ENCODE results near the gene HSPA1B.
"Not testable (repeated sequence)": the region's sequence is repeated elsewhere in the genome, so short reads cannot be mapped to it uniquely, and the experiment has no call there.

The HSPA1B gene

GRCh38 chr6:31858707-31859106 lies 31.2 kb downstream of the HSPA1B start:
- no peak for DNase-seq (ENCODE audit: low read depth in 2 of 2)

DNA sequence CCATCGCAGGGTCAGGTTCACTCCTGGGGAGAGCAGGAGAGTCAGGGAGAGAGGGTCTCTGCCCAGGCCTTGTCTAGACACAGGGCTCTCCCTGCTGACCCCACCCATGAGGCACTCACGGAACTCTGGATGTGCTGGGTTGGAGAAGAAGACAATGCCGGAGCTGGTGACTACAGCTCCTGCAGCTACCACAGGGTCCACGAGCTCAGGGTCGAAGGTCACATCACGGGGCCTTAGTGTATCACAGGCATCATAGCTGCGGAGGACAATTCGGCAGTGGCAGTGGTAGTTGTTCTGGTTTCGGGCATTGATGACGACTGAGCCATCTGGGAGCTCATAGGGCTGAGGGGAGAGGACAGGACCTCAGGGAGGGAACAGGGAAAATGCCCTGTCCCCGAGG lies 32.4 kb downstream of the HSPA1B start:
- DNase-seq (ENCODE audit: low read depth in 2 of 2): no peak

DNA sequence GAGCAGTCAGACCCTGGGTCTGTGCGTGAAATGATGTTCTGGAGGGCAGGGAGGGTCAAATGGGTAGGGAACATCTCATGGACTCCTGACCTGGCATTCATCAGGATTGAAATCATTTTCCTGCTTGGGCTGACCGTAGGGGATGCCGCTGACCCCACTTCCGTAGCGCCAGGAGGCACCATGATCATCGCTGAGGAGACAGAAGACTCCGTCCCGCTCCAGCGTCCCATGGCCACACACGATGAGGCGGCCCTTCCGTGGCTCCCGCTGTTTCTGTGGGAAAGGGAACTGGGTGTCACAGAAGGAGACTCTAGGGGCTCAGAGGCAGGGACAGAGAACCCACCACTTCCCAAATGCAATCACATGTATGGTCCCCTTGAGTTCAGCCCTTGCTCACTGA lies 32.8 kb downstream of the HSPA1B start:
- DNase-seq (ENCODE audit: low read depth in 2 of 2): no peak

DNA sequence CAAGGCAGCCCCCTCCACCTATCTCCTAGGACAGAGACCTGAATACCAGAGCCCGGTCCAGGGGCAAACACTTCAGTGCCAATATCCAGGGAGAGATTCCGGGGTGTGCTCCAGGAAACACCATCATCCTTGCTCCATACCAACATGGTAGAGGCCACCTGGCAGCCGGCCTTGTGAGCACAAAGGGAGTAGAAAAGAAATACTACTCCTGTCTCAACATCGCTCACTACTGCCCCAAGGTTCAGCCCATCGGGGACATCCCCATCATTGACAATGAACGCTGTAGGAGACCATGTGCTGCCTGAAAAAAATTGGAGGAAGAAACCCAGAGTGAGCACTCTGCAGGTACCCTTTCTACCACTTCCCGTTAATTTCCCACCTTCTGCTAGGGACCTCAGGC lies 33.6 kb downstream of the HSPA1B start:
- DNase-seq (ENCODE audit: low read depth in 2 of 2): no peak

DNA sequence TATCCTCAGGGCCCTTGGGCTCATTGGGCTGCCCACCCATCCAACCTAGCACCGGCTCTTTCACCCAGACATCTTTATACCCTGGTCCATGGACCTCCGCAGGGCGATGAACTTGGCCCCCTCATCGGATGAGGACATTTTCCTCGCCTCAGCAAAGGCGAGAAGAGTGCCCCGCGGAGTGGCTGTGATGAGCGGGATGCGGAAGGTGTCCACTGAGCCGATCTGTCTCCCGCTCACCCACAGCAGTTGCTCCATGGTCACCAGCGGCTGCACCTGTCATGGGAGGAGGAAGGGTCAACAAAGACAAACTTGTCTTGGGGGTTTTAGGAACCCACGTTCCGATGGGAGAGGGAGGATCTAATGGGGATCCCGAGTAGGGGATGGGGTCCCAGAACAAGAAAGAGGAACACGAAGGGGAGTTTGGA lies 34.4 kb downstream of the HSPA1B start:
- DNase-seq (ENCODE audit: low read depth in 2 of 2): no peak

DNA sequence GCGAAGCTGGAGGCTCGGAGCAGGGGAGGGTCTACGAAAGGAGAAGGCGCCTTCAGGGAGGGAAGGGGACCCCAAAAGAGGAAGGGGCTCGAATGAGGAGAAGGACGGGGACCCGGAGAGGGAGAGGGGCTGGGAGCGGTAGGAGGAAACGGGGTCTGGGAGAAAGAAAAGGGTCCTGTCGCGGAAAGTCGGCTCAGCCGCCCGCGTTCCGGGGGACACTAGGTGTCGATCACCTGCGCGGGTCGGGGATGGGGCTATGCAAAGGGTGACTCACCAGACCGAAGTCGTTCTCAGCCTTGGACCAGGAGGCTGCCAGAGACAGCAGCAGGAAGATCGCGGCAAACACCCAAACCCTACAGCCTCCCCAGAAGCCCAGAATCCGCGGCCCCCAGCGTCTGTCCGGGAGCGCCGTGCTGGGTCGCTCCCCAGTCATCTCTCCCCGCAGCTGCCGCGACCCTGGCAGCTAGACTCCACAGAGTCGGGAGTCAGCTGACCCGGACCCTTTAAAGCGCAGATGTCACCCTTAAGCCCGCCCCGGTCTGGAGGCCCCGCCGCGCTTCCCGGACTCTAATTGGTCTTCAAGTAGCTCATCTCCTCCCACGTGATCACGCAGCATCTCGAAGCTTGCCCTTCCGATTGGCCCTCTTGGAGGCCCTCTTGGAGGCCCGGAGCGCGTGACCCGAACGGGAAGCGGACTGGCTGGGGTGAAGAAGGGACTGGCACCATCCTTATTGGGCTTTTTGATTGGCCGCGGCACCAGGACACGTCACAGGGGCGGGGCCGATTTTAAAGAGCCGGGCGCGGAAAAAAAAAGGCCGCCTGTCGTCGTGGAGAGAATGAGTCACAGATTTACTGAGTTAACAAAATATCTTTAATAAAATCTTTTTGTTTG lies 35.1 kb downstream of the HSPA1B start, which contains the start of gene NEU1:
NEU1 (minus strand) TSS at position 478 of the 892 bp plus-strand sequence; CDS start at position 433, 45 bp downstream.
- peak; percentile 98 to 100 for DNase-seq (ENCODE audit: low read depth in 2 of 2)

DNA sequence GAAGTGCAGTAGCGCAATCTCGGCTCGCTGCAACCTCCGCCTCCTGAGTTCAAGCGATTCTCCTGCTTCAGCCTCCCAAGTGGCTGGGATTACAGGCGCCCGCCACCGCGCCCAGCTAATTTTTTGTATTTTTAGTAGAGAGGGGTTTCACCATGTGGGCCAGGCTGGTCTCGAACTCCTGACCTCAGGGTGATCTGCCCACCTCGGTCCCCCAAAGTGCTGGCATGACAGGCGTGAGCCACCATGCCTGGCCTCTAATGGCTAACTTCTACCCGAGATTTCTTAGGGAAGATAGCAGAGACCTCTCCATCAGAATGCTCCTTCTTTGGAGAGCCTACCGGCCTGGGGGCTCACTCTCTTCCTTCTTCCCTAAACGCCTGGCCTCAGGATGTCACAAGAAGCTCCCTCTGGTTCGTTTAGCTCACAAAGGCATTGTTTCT lies 36.6 kb downstream of the HSPA1B start:
- DNase-seq (ENCODE audit: low read depth in 2 of 2): not testable (repeated sequence)

- no peak for DNase-seq (ENCODE audit: low read depth in 2 of 2)
Measured at GRCh38 chr6:31864818-31865204, 37.3 kb downstream of the HSPA1B start.

- no peak for DNase-seq (ENCODE audit: low read depth in 2 of 2)
Measured at GRCh38 chr6:31865205-31866118, 37.9 kb downstream of the HSPA1B start.

DNA sequence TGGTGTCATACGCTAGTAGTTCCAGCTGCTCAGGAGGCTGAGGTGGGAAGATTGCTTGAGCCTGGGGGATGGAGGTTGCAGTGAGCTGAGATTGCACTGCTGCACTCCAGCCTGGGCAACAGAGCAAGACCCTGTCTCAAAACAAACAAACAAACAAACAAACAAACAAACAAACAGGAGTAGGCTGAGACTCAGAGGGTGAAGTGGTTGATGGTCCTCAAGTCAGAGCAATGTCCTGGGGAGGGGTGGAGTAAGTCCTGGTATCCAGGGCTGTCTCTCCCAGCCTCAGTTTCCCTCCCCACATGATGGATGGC lies 41.1 kb downstream of the HSPA1B start:
- DNase-seq (ENCODE audit: low read depth in 2 of 2): not testable (repeated sequence)

- no peak for DNase-seq (ENCODE audit: low read depth in 2 of 2)
Measured at GRCh38 chr6:31869343-31869742, 41.8 kb downstream of the HSPA1B start.

DNA sequence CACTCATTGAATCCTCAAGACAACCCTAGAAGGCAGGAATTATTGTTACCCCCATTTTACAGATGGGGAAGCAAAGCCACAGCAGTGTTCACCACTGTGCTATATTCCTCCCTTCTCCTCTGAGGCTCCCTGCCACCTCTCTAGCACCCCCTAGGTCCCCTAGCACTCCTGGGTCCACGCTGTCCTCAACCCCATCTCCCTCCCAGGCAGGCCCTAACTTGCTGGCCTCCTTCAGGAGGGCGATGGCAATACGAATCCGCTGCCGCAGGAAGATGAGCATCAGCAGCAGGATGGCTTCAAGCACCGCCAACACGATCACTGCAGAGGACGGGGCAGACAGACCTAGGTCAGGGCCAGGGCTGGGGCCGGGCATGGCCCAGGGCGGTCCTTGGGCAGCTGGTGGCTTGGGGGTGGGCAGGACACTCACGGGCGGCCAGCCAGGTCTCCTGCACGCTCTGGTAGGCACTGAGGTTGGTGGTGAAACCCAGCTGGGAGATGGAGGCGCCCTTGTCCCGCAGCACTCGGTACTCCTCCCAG lies 42.9 kb downstream of the HSPA1B start:
- no peak for DNase-seq (ENCODE audit: low read depth in 2 of 2)

- DNase-seq (ENCODE audit: low read depth in 2 of 2): no peak
Measured at GRCh38 chr6:31871046-31871659, 43.6 kb downstream of the HSPA1B start.

- DNase-seq (ENCODE audit: low read depth in 2 of 2): no peak
Measured at GRCh38 chr6:31874084-31874670, 46.6 kb downstream of the HSPA1B start.

DNA sequence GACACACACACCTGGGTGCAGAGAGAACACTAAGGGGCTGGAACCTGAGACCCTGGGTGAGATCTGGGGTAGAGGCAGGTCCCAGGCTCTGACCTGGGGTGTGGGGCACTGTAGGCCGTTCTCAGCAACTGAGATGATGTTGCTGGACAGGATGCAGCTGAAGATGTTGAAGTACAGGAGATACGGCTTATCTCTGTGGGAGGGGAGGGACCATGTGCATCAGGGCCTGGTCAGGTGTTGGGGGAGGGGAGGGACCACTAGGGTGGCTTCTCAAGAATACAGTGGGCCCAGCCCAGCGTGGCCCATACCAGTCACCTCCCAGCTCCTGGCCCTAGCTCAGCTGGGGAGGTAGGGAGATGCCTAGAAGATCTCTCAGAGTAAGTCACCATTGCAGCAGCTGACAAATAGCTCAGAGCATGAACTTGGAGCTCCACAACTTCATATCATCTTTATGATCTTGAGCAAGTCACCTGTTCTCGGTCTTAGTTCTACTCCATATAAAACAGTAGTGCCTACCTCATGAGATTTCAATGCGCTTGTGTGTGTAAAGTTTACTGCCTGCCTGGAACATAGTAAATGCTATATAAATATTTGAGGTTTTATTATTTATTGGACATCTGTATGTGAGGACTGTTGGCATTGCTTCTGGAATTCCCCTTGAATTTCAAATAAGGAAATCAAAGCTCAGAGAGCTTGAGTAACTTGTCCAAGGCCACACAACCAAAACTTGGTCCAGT lies 47.5 kb downstream of the HSPA1B start:
- no peak for DNase-seq (ENCODE audit: low read depth in 2 of 2)

- DNase-seq (ENCODE audit: low read depth in 2 of 2): no peak
Measured at GRCh38 chr6:31875877-31876276, 48.3 kb downstream of the HSPA1B start.

DNA sequence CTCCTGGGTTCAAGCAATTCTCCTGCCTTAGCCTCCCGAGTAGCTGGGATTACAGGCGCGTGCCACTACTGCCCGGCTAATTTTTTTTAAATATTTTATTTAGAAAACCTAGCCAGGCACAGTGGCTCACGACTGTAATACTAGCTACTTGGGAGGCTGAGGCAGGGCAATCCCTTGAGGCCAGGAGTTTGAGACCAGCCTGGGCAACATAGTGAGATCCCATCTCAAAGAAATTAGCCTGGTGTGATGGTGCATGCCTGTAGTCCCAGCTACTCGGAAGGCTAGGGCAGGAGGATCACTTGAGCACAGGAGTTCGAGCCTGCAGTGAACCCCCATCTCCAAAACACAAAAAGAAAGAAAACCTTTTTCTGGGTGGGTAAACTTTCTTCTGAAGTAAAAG lies 48.8 kb downstream of the HSPA1B start:
- no peak for DNase-seq (ENCODE audit: low read depth in 2 of 2)

DNA sequence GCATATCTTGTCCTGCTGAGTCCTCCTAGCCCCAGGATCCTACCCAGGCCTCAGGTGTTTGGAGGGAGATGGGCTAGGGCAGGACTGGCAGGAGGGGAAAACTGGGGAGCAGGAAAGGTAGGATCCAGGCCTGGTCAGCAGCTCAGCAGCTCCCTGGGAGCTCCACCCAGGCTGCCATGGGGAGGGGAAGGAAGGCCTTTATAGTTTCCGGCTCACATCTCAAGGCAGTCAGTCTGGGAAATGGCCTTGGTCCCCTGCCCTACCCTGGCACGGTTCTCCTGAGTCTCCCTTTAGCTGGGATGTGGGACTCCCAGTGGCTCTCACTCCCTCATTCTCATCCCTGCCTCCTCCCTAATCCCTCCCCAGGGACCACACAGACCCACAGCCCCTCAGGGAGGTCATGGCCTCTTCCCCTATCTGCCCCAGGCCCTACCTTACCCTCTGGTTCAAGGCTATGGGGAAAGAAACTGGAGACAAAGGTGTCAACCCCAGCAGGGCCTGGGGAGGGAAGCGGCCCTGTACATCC lies 49.6 kb downstream of the HSPA1B start:
- no peak for DNase-seq (ENCODE audit: low read depth in 2 of 2)

- no peak for DNase-seq (ENCODE audit: low read depth in 2 of 2)
Measured at GRCh38 chr6:31877651-31878161, 50.2 kb downstream of the HSPA1B start.

GRCh38 chr6:31878222-31878621 lies 50.7 kb downstream of the HSPA1B start:
- no peak for DNase-seq (ENCODE audit: low read depth in 2 of 2)
